Smooth muscle cell (in vitro differentiated cells): ENCODE results near the gene GABRR1. TPM values are rescaled to one million over a fixed set of nuclear protein-coding genes. Genes with fewer than 3 reads are reported as not detected.
A peak's percentile ranks its signal among the peaks of the same experiment; 100 is the strongest.

Source experiments
- DNase-seq: peaks from one replicate; lab custom pipeline; 2025; ENCODE audit not compliant: unreplicated experiment; lab: John Stamatoyannopoulos, UW
- H2AFZ ChIP-seq: fragments of 200-600 bp; sonication (generic); 2 replicates; pipeline ENCODE4 v1.6.0; 2016; ENCODE audit warnings: antibody characterized with exemption, low read depth, mild to moderate bottlenecking
- H3F3A ChIP-seq: fragments of 200-600 bp; sonication (generic); 2 replicates; pipeline ENCODE4 v1.6.0; 2017; ENCODE audit warnings: antibody characterized with exemption, low read depth
- H3K27ac ChIP-seq: fragments of 200-600 bp; sonication (generic); 2 replicates; pipeline ENCODE4 v1.5.1; 2016; ENCODE audit warnings: low read depth, mild to moderate bottlenecking
- H3K27me3 ChIP-seq: fragments of 200-600 bp; sonication (generic); 2 replicates; pipeline ENCODE4 v1.6.1; 2016; ENCODE audit warnings: low read depth, mild to moderate bottlenecking
- H3K36me3 ChIP-seq: fragments of 200-600 bp; sonication (generic); 2 replicates; pipeline ENCODE4 v1.5.1; 2016; ENCODE audit warnings: low read depth
- H3K4me1 ChIP-seq: fragments of 200-600 bp; sonication (generic); 2 replicates; pipeline ENCODE4 v1.5.1; 2016; ENCODE audit warnings: low read depth
- H3K4me2 ChIP-seq: fragments of 200-600 bp; sonication (generic); 2 replicates; pipeline ENCODE4 v1.6.0; 2016; ENCODE audit warnings: mild to moderate bottlenecking
- H3K4me3 ChIP-seq: fragments of 200-600 bp; sonication (generic); 2 replicates; pipeline ENCODE4 v1.5.1; 2016; ENCODE audit warnings: mild to moderate bottlenecking
- H3K79me2 ChIP-seq: fragments of 200-600 bp; sonication (generic); 2 replicates; pipeline ENCODE4 v1.6.0; 2016; ENCODE audit warnings: low read depth, mild to moderate bottlenecking
- H3K9ac ChIP-seq: fragments of 200-600 bp; sonication (generic); 2 replicates; pipeline ENCODE4 v1.6.0; 2016; ENCODE audit warnings: low read depth
- H3K9me3 ChIP-seq: fragments of 200-600 bp; sonication (generic); replicated peaks from 2 replicates; pipeline ENCODE4 v1.5.1; 2016; ENCODE audit warnings: low read depth
- H4K20me1 ChIP-seq: fragments of 200-600 bp; sonication (generic); 2 replicates; pipeline ENCODE4 v1.6.0; 2016; ENCODE audit warnings: low read depth
- CTCF ChIP-seq: fragments of 200-600 bp; sonication (generic); IDR thresholded peaks from 2 replicates; pipeline ENCODE4 v1.5.1; 2017; ENCODE audit warnings: borderline replicate concordance, mild to moderate bottlenecking, antibody characterized with exemption; ENCODE audit not compliant: insufficient read depth, poor library complexity, severe bottlenecking
- WGBS: methylation state at CpG from one replicate; pipeline ENCODE4 v1.1.7; 2016; ENCODE audit warnings: low lambda C conversion rate; 5-methylcytosine and 5-hydroxymethylcytosine counted together
- polyA plus RNA-seq: library from polyadenylated mRNA; unstranded; fragments of >200 nt; fragmentation: Nextera tagmentation; extraction: Ambion mirVana; gene quantifications from 2 replicates; pipeline ENCODE4 v1.2.1, GENCODE V29; 2016
- total RNA-seq: library from RNA; depleted of rRNA; stranded (reverse); fragments of >200 nt; gene quantifications from 2 replicates; pipeline ENCODE4 v1.2.3, GENCODE V29; 2014

The GABRR1 gene
- total and polyA plus RNA-seq, 2 experiments from 2014 or later = not detected

- Histone ChIP-seq H3K9me3 (no peaks in the 10 kb centered on the region), H3K4me3 (no peak overlapping the region), H3K27ac (peak overlapping the region; percentile 11), H4K20me1 (peaks cover 2% of the 10 kb centered on the region), H2AFZ (no peak overlapping the region), H3F3A (no peaks in the 10 kb centered on the region), H3K79me2 (peaks cover 3% of the 10 kb centered on the region), H3K27me3 (no peaks in the 10 kb centered on the region), H3K4me1 (peaks cover 14% of the 10 kb centered on the region), H3K9ac (no peak overlapping the region), H3K4me2 (peak overlapping the region; percentile 98), H3K36me3 (no peaks in the 10 kb centered on the region)
- DNase-seq = no peak
- TF ChIP-seq CTCF = no peak
- WGBS = 57% methylated on average over 2 of the region's 2 CpGs
Observed at GRCh38 chr6:89144354-89144906, 72.7 kb downstream of the GABRR1 start.

- H3K79me2 ChIP-seq = no peaks in the 10 kb centered on the region
- 37% methylated on average over 7 of the region's 7 CpGs for WGBS
Observed at GRCh38 chr6:89140347-89141156, 76.6 kb downstream of the GABRR1 start.

GRCh38 chr6:89139509-89140346 is 77.4 kb downstream of the GABRR1 start:
- Histone ChIP-seq H3K4me3 (no peak overlapping the region), H3K79me2 (no peaks in the 10 kb centered on the region), H4K20me1 (no peaks in the 10 kb centered on the region), H3K9me3 (no peaks in the 10 kb centered on the region), H3F3A (no peaks in the 10 kb centered on the region), H3K27me3 (no peaks in the 10 kb centered on the region), H3K9ac (no peak overlapping the region), H3K4me1 (peaks cover 9% of the 10 kb centered on the region), H2AFZ (no peak overlapping the region), H3K27ac (peak overlapping the region; percentile 12), H3K36me3 (no peaks in the 10 kb centered on the region), H3K4me2 (peak overlapping the region; percentile 59)
- TF ChIP-seq CTCF = no peak
- no peak for DNase-seq
- 3% methylated on average over 5 of the region's 5 CpGs for WGBS

More at GRCh38 chr6:89140347-89141156, 76.6 kb downstream of the GABRR1 start:
- Histone ChIP-seq H3K36me3 (no peaks in the 10 kb centered on the region), H3K27me3 (no peaks in the 10 kb centered on the region), H3K9ac (no peak overlapping the region), H2AFZ (no peak overlapping the region), H3K4me2 (peak overlapping the region; percentile 59), H3K4me3 (no peak overlapping the region), H3K27ac (peak overlapping the region; percentile 12), H3K9me3 (no peaks in the 10 kb centered on the region), H3K4me1 (peaks cover 9% of the 10 kb centered on the region), H3F3A (no peaks in the 10 kb centered on the region), H4K20me1 (peaks cover 2% of the 10 kb centered on the region)
- DNase-seq = no peak
- no peak for TF ChIP-seq CTCF
